Suprapubic skin (tissue), 3 donors: ENCODE measurements around the gene HIVEP3.

Source experiments
- CTCF ChIP-seq, 2 donors: fragments of 200-600 bp in 1 of 2; fragments of 450-650 bp in 1 of 2; sonication (generic) in 1 of 2; IDR thresholded peaks; one replicate each; pipeline ENCODE4 v1.5.1; 2016 to 2019; ENCODE audit warnings: antibody characterized with exemption in 2 of 2, mild to moderate bottlenecking in 1 of 2, moderate library complexity in 1 of 2
- EP300 ChIP-seq: sonication (generic); formaldehyde crosslinking; IDR thresholded peaks from one replicate; pipeline ENCODE4 v1.6.1; 2017; ENCODE audit warnings: antibody characterized with exemption
- POLR2A ChIP-seq, 2 donors: fragments of 450-650 bp; IDR thresholded peaks; one replicate each; pipeline ENCODE4 v1.6.1; 2017; ENCODE audit warnings: antibody characterized with exemption in 2 of 2, mild to moderate bottlenecking in 2 of 2, moderate library complexity in 2 of 2

GRCh38 chr1:41524676-41525675, 393.7 kb downstream of the HIVEP3 start:
- TF ChIP-seq EP300 (no peak), CTCF (IDR thresholded peaks at IDR 0.05) (no peak), POLR2A (IDR thresholded peaks at IDR 0.05) (no peak)
